Activated CD8-positive, alpha-beta T cell treated with anti-CD3 and anti-CD28 coated beads for 36 hours (primary cell): ENCODE measurements around the gene CNTLN. TPM values are rescaled to one million over a fixed set of nuclear protein-coding genes. Genes with fewer than 3 reads are reported as not detected.
"Not testable (repeated sequence)": the region's sequence is repeated elsewhere in the genome, so short reads cannot be mapped to it uniquely, and the experiment has no call there.

ENCODE experiments used
- ATAC-seq: fragments of 200-7000 bp; cut with Tn5 transposase; one replicate; pipeline ENCODE4 v1.10.0; 2021; ENCODE audit warnings: mild to moderate bottlenecking, moderate library complexity
- CTCF ChIA-PET: fragments of 350-600 bp; sonication (Branson Sonifier 250); formaldehyde crosslinking; loops from one replicate; lab custom pipeline; 2021; ENCODE audit warnings: antibody characterized with exemption; lab: Charles Lee
- POLR2A ChIA-PET: fragments of 350-600 bp; sonication (Branson Sonifier 250); formaldehyde crosslinking; loops from one replicate; lab custom pipeline; 2021; ENCODE audit warnings: antibody characterized with exemption; lab: Charles Lee
- DNase-seq: peaks from one replicate; pipeline ENCODE4 v3.0.0-alpha.2; 2020
- H3K27ac Mint-ChIP-seq: one replicate; pipeline ENCODE4 v1.8.0; 2021; ENCODE audit warnings: mild to moderate bottlenecking, mixed read lengths
- H3K27me3 Mint-ChIP-seq: one replicate; pipeline ENCODE4 v1.8.0; 2021; ENCODE audit warnings: mixed read lengths
- H3K36me3 Mint-ChIP-seq: one replicate; pipeline ENCODE4 v1.8.0; 2021; ENCODE audit warnings: low read depth, mixed read lengths
- H3K4me1 Mint-ChIP-seq: one replicate; pipeline ENCODE4 v1.8.0; 2021; ENCODE audit warnings: low read depth, mixed read lengths
- H3K4me3 Mint-ChIP-seq: one replicate; pipeline ENCODE4 v1.8.0; 2021; ENCODE audit warnings: mild to moderate bottlenecking, moderate library complexity, mixed read lengths
- H3K9me3 Mint-ChIP-seq: one replicate; pipeline ENCODE4 v1.8.0; 2021; ENCODE audit warnings: mixed read lengths
- intact Hi-C: fragments of 100-400 bp; cut with micrococcal nuclease; formaldehyde crosslinking; loops from one replicate; pipeline ENCODE4 v1.10.0; 2022
- total RNA-seq, 2 experiments: library from RNA; stranded (reverse); gene quantifications; one replicate each; pipeline ENCODE4 v1.2.3, GENCODE V29; 2021
- TF ChIP-seq, protein P1 (sequence below): fragments of 200-600 bp; IDR thresholded peaks from one replicate; pipeline ENCODE4 v1.8.0; 2022; ENCODE audit warnings: antibody characterized with exemption, mild to moderate bottlenecking

CNTLN gene
- total RNA-seq, 2 experiments from 2014 or later = 0.40 to 0.43 TPM

DNA sequence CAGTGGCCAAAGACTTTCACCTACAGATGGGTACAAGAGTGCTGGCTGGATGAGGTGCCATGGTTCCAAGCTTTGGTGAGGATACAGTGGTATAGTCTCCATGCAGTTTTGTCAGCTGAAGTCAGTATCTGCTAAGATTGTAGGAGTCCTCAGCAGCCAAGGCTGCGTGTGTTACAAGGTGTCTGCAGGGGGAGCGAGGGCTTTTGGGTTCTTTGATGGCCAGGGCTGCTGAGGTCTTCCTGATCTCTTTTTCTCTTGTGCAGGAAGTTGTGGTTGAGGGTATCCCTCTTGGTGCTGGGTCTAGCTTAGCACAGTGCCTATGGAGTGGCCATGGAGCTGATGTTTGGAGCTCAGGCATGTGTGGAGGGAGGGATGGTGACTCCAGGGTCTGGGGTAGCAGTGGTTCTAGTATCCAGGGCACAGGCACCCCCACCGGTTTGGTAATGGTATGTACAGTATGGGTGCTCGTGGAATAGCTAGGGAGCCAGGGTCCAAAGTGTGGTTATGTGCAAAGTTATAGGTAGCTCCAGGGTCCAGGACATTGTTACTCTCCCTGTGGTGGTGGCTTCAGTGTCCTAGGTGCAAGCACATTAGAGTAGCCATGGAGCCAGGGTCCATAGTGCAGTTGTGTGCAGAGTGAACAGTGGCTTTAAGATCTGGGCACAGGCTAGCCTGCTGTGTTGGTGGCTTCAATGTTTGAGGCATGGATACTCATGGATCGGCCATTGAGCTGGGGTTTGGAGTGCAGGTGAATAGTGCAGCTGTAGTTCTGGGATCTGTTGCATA, 36.7 kb downstream of the CNTLN start:
- DNase-seq (no peak), ATAC-seq (no peak)
- no peak overlapping the region for H3K4me3 Mint-ChIP-seq
- POLR2A ChIA-PET = no interaction called here
- no peaks in the 10 kb centered on the region for H3K9me3 Mint-ChIP-seq
- TF ChIP-seq, protein P1, sequence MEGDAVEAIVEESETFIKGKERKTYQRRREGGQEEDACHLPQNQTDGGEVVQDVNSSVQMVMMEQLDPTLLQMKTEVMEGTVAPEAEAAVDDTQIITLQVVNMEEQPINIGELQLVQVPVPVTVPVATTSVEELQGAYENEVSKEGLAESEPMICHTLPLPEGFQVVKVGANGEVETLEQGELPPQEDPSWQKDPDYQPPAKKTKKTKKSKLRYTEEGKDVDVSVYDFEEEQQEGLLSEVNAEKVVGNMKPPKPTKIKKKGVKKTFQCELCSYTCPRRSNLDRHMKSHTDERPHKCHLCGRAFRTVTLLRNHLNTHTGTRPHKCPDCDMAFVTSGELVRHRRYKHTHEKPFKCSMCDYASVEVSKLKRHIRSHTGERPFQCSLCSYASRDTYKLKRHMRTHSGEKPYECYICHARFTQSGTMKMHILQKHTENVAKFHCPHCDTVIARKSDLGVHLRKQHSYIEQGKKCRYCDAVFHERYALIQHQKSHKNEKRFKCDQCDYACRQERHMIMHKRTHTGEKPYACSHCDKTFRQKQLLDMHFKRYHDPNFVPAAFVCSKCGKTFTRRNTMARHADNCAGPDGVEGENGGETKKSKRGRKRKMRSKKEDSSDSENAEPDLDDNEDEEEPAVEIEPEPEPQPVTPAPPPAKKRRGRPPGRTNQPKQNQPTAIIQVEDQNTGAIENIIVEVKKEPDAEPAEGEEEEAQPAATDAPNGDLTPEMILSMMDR = no peak
- no peaks in the 10 kb centered on the region for H3K27me3 Mint-ChIP-seq
- CTCF ChIA-PET = no interaction called here
- H3K4me1 Mint-ChIP-seq = no peaks in the 10 kb centered on the region
- intact Hi-C loops = no loop called here
- no peaks in the 10 kb centered on the region for H3K36me3 Mint-ChIP-seq
- H3K27ac Mint-ChIP-seq = no peak overlapping the region

DNA sequence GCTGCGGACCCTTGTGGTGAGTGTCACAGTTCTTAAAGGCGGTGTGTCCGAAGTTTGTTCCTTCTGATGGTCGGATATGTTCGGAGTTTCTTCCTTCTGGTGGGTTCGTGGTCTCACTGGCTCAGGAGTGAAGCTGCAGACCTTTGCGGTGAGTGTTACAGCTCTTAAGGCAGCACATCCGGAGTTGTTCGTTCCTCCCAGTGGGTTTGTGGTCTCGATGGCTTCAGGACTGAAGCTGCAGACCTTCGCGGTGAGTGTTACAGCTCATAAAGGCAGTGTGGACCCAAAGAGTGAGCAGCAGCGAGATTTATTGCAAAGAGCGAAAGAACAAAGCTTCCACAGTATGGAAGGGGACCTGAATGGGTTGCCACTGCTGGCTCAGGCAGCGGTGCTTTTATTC, 42.7 kb downstream of the CNTLN start:
- CTCF ChIA-PET, DNase-seq, intact Hi-C loops, H3K36me3 Mint-ChIP-seq, H3K4me3 Mint-ChIP-seq, H3K27ac Mint-ChIP-seq, H3K9me3 Mint-ChIP-seq, H3K27me3 Mint-ChIP-seq, POLR2A ChIA-PET, H3K4me1 Mint-ChIP-seq, ATAC-seq: not testable (repeated sequence)

DNA sequence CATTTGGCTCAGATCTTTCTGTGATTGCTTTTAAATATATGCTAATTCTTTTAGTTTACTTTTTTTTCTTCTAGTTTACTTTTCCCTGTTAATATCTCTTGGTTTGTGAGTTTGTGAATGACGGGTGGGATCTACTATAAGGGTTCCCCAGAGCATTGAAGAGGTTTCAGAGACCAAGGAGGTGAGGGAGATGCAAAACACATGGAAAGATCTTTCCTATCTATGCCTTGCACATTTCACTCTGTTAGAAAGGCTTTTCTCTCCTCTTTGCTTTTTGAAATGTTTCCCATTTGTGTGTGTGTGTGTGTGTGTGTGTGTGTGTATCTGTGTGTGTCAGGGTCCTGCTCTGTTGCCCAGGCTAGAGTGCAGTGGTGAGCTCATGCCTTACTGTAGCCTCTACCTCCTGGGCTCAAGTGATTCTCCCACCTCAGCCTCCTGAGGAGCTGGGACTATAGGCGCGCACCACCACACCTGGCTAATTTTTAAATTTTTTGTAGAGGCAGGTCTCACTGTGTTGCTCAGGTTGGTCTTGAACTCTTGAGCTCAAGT, 50.7 kb downstream of the CNTLN start:
- Mint-ChIP-seq H3K4me3 (no peak overlapping the region), H3K4me1 (no peaks in the 10 kb centered on the region), H3K27ac (no peak overlapping the region), H3K36me3 (no peaks in the 10 kb centered on the region), H3K9me3 (no peaks in the 10 kb centered on the region), H3K27me3 (no peaks in the 10 kb centered on the region)
- TF ChIP-seq, protein P1 = no peak
- intact Hi-C loops = no loop called here
- CTCF ChIA-PET = no interaction called here
- POLR2A ChIA-PET = no interaction called here
- no peak for DNase-seq
- ATAC-seq = no peak

DNA sequence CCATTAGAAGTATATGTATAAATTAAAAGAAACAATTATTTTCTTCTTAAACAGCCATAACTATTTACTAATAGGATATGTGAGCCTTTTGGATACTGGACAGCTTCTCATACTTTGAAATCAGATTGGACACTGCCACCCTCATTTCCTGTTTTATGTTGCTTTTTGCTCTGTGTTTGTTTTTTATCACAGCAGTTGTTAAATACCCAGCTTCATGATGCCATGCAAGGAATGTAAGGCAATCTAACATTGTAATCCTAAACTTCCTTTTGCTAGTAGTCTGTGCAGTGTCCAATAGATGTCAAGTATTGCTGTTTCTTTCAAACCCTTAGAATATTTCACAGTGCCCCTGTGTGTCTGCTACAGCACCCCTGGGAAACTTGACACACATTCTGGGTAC, 56.2 kb downstream of the CNTLN start:
- ATAC-seq (no peak), DNase-seq (no peak)
- intact Hi-C loops = no loop called here
- TF ChIP-seq, protein P1 = no peak
- no peaks in the 10 kb centered on the region for H3K4me1 Mint-ChIP-seq
- no peaks in the 10 kb centered on the region for H3K27me3 Mint-ChIP-seq
- H3K4me3 Mint-ChIP-seq = no peak overlapping the region
- POLR2A ChIA-PET = no interaction called here
- H3K27ac Mint-ChIP-seq = no peak overlapping the region
- H3K36me3 Mint-ChIP-seq = no peaks in the 10 kb centered on the region
- CTCF ChIA-PET = no interaction called here
- no peaks in the 10 kb centered on the region for H3K9me3 Mint-ChIP-seq

DNA sequence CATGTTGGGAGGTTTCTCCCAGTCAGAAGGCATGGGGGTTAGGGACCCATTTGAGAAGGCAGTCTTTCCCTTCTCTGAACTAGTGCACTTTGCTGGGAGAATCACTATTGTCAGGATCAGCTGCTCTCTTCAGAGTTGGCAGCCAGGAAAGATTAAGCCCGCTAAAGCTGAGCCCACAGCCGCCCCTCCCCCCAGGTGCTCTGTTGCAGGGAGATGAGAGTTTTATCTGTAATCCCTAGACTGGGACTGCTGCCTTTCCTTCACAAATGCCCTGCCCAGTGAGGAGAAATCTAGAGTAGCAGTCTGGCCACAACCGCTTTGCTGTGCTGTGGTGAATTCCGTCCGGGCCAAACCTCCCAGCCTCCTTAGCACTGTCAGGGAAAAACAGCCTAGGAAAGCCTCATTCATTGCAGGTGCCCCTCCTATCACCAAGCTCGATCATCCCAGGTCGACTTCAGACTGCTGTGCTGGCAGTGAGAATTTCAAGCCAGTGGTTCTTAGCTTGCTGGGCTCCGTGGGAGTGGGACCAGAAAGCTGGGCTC, 69.8 kb downstream of the CNTLN start:
- intact Hi-C loops = no loop called here
- ChIA-PET POLR2A (no interaction called here), CTCF (no interaction called here)
- TF ChIP-seq, protein P1 = no peak
- ATAC-seq (no peak), DNase-seq (no peak)
- Mint-ChIP-seq H3K9me3 (peaks cover 12% of the 10 kb centered on the region), H3K36me3 (no peaks in the 10 kb centered on the region), H3K27ac (no peak overlapping the region), H3K4me1 (no peaks in the 10 kb centered on the region), H3K27me3 (no peaks in the 10 kb centered on the region), H3K4me3 (no peak overlapping the region)
